Fibroblast of lung (primary cell): ENCODE data around the gene TBC1D3H. TPM values are rescaled to one million over a fixed set of nuclear protein-coding genes. Genes with fewer than 3 reads are reported as not detected.

ENCODE experiments used
- polyA plus RNA-seq, 2 donors: library from polyadenylated mRNA; depleted of rRNA in 1 of 2; stranded (reverse) in 1 of 2; unstranded in 1 of 2; fragments of >200 nt; gene quantifications; 2 replicates each; pipeline ENCODE4 v1.2.1, GENCODE V29; 2011 to 2012; ENCODE audit warnings: missing spikeins in 1 of 2
- total RNA-seq: library from RNA; depleted of rRNA; stranded (reverse); fragments of >200 nt; gene quantifications from 2 replicates; pipeline ENCODE4 v1.2.1, GENCODE V29; 2014

TBC1D3H gene
- total and polyA plus RNA-seq, 2 donors (not counting 1 experiment from before 2014, with no cell fraction given), result not detected

Other genes starting within 250 kb of the TBC1D3H start
- 1.8 and 2.3 TPM in 2 replicates for gene TBC1D3B, start 211.8 kb downstream of the TBC1D3H start, total RNA-seq
- gene TBC1D3B, start 211.8 kb downstream of the TBC1D3H start, polyA plus RNA-seq, result 0.42 and 0.86 TPM in 2 replicates
- gene CCL3L1, start 191.7 kb downstream of the TBC1D3H start, total RNA-seq, result not detected in 2 replicates
- not detected in 2 replicates for gene CCL3L1, start 191.7 kb downstream of the TBC1D3H start, polyA plus RNA-seq
- not detected in 2 replicates for gene CCL4L2, start 177.4 kb downstream of the TBC1D3H start, total RNA-seq
- not detected in 2 replicates for gene CCL4L2, start 177.4 kb downstream of the TBC1D3H start, polyA plus RNA-seq
- gene TBC1D3I, start 123.9 kb downstream of the TBC1D3H start, total RNA-seq, result under 0.01 and 0.51 TPM in 2 replicates
- gene TBC1D3I, start 123.9 kb downstream of the TBC1D3H start, polyA plus RNA-seq, result 0.03 TPM in 1 of 2 replicates, not detected in the other
- not detected in 2 replicates for gene TBC1D3G, start 64.6 kb downstream of the TBC1D3H start, total RNA-seq
- gene TBC1D3G, start 64.6 kb downstream of the TBC1D3H start, polyA plus RNA-seq, result not detected in 2 replicates
- gene ZNHIT3, start 98.2 kb upstream of the TBC1D3H start, total RNA-seq, result 26.7 and 29.1 TPM in 2 replicates
- gene ZNHIT3, start 98.2 kb upstream of the TBC1D3H start, polyA plus RNA-seq, result 44.5 and 51.0 TPM in 2 replicates
- 26.2 and 31.5 TPM in 2 replicates for gene MYO19, start 146.4 kb upstream of the TBC1D3H start, total RNA-seq
- gene MYO19, start 146.4 kb upstream of the TBC1D3H start, polyA plus RNA-seq, result 18.7 and 25.2 TPM in 2 replicates
- 2.6 and 2.8 TPM in 2 replicates for gene PIGW, start 146.6 kb upstream of the TBC1D3H start, total RNA-seq
- 10.1 and 10.2 TPM in 2 replicates for gene PIGW, start 146.6 kb upstream of the TBC1D3H start, polyA plus RNA-seq
- 63.2 and 77.0 TPM in 2 replicates for gene GGNBP2, start 156.5 kb upstream of the TBC1D3H start, total RNA-seq
- 63.3 and 81.9 TPM in 2 replicates for gene GGNBP2, start 156.5 kb upstream of the TBC1D3H start, polyA plus RNA-seq
- 3.6 and 5.9 TPM in 2 replicates for gene DHRS11, start 203.4 kb upstream of the TBC1D3H start, total RNA-seq
- 4.6 and 10.9 TPM in 2 replicates for gene DHRS11, start 203.4 kb upstream of the TBC1D3H start, polyA plus RNA-seq
- gene MRM1, start 213.1 kb upstream of the TBC1D3H start, total RNA-seq, result 6.9 TPM in 2 replicates
- 2.5 and 4.4 TPM in 2 replicates for gene MRM1, start 213.1 kb upstream of the TBC1D3H start, polyA plus RNA-seq